H54 (cell line): ENCODE results near the gene SLC2A13.

Experiments
- DNase-seq: peaks from one replicate; pipeline ENCODE4 v3.0.0; 2011; ENCODE audit warnings: low spot score, mixed read lengths; ENCODE audit not compliant: insufficient read length
- FAIRE-seq: peaks from 3 replicates; lab custom pipeline; 2011; peaks lifted over from hg19 to GRCh38; lab: Jason Lieb, UNC
- POLR2A ChIP-seq: IDR thresholded peaks from 2 replicates; pipeline ENCODE4 v1.6.1; 2011; ENCODE audit warnings: low read depth, mild to moderate bottlenecking, low read length

SLC2A13 gene

DNA sequence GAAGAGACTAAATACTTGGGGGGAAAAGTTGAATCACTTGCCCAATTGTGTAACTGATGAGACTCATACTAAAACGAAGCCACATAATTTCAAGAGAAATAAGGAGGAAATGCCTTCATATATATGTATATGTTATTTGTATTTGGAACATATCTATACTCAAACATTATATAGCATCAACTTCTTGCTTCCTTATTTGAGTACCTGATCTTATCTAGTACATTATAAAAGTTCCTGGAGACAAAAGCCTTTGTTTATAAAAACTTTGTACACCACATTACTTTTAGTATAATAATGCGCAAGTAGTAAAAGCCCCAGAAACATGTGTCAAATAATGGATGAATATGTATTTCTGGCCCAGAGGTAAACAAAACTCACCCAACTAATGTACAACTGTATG, 92.0 kb downstream of the SLC2A13 start:
- no peak for FAIRE-seq
- no peak for TF ChIP-seq POLR2A
- DNase-seq = no peak

DNA sequence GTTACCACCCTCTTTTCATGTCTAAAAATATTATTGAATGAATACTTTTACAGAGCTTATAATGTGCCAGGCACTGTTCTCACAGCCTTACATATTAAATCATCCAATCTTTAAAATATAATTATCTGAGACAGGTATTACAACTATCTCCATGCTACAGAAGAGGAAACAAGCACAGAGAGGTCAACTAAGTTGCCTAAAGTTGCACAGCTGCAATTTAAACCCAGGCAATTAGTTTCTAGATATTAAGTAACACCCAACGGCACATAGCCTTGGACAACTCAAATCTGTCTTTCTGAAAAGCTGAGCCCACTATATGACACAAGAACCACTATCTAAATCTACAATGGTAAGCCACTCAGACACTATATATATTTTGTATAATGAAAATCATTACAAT, 92.6 kb downstream of the SLC2A13 start:
- no peak for FAIRE-seq
- TF ChIP-seq POLR2A = no peak
- no peak for DNase-seq

DNA sequence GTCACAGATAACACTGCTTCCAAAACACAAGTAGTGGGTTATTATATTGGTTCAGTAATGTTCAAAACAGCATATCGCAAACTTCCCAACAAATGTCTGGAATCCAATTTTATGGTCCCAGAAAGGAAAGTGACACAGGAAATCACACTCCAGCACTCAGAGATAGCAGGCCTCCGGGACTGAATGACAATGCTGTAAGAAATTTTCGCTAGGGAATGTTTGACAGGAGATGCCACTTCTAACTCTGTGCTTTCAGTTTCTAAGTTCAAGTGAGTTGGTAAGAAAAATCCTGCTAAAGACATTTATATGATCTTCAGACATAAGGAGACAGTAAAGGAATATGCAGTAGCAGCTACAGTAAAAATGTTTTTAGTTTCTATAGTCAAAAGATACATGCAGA, 93.2 kb downstream of the SLC2A13 start:
- DNase-seq = no peak
- TF ChIP-seq POLR2A = no peak
- FAIRE-seq = no peak

DNA sequence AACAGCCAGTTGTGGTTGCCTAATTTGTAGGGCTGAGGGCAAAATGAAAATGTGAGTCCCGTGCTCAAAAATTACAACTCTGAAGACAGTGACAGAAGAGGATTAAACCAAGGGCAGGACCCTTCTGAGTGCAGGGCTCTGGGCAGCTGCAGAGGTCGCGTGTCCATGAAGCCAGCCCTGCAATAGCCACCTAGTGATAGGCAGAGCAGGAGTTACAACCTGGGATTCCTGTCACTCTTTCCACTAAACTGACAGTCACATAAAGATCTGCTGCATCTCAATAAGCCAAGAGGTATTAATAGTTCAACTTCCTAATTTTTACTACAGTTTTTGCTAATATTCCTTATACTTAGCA, 94.1 kb downstream of the SLC2A13 start:
- FAIRE-seq (no peak), DNase-seq (no peak)
- TF ChIP-seq POLR2A = no peak

DNA sequence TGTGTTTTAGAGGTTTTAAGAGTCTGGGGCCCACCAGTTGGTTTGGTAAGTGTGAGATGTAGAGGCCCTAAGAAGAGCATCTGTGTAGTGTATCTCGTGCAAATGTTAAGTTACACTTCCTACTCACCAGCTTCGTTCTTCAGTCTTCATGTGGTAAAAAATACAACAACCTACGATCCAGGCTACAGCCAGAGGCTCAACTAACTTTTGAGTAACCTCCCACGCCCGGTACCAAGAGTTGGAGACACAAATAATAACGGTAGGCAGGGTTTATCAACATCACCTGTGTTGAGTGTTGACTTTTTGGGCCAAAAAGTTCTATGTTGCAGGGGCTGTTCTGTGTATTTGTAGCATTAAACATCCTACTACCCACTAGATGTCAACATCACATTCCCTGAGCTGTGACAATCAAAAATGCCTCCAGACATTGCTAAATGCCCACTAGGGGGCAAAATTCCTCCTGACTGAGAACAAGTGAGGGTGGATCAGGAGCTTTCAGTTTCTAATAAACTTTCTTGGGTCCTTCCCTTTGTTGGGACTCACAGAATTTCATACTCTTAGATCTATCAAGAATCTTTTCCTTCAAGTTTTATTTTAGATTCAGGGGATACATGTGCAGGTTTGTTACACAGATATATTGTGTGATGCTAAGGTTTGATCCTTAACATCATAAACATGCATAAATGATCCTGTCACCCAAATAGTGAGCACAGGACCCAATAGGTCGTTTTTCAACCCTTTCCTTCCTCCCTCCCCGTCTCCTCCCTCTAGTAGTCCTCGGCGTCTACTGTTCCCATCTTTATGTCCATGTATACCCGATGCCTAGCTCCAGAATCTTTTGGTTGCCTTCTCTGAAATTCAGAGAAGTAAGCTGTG, 94.7 kb downstream of the SLC2A13 start:
- DNase-seq (peak; percentile 23), FAIRE-seq (peak; percentile 90)

DNA sequence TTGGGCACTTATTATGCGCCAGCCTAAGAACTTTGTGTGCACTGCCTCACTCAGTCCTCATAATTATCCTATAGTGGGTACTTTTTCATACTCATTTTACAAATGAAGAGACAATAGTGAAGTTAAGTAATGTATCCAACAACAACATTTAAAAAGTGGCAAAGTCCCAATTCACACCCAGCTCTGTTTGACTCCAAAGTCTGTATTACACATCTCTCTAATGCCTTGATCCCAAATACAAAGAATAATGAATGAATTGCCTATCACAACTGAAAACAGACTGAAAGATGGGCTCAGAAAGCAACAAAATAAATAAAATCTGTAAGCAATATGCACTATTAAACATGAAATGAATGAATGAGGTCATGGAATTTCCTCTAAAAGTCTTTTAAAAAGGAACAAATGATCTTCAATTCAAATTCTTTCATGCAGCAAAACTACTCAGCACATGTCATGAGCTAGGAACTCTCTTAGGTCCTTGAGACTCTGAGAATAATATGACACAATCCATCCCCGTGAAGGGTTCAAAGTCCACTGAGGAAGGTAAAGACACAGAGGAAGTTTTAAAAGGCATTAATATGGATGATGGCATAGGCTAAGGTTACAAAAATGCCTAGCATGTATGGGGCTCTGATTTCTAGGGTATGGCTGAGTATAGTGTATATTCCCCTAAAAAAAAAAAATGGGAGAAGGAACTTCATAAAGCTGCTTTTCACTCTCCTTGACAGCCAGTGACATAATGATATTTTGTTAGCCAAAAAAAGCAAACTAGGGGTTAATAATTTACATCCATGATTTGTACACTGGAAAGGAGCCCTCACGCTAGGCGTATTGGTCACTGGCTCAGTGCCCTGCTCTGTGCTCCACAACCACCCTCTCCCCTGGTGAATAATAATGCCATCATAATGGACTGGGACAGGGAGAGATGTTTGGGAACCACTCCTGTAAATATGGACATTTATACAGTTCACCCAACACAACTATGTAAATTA, 103.4 kb downstream of the SLC2A13 start:
- DNase-seq = no peak
- TF ChIP-seq POLR2A = no peak
- FAIRE-seq = no peak

More for the DNA sequence above, 94.7 kb downstream of the SLC2A13 start:
- no peak for TF ChIP-seq POLR2A

DNA sequence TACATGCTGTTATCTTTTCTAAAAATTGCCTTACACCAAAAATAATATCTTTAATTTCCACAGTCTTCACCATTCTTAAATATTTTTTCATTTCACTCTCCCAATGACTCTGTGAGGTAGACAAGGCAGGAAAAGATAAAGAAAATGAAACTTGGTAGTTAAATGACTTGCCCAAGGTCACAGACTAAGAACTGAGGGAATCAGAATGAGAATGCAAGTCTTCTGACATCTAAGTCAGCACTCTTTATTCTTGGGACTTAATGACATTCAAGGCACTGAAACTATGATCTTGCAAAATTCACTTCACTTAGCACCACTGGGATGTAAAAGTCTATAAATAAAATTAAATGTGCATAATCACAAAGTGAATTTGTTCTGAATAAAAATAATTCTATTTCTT, 104.5 kb downstream of the SLC2A13 start:
- DNase-seq = no peak
- TF ChIP-seq POLR2A = no peak
- FAIRE-seq = no peak

DNA sequence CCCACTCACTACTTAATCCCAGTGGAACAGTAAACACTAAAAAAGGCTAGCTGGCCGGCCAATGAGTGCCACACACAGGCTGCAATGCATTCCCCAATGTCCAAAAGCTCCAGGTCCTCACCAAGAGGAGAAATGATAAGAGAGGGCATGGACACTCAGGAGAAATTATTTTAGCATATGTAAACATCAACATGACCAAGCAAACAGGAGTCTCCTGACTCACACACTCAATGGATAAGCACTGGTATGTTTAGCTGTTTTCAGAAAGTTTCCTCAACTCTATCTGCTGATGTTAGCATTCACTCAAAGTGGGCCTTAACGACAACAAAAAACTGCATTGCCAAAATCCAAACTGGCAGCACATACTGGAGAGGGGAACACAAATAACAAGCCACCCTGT, 105.0 kb downstream of the SLC2A13 start:
- DNase-seq (no peak), FAIRE-seq (no peak)
- TF ChIP-seq POLR2A = no peak

DNA sequence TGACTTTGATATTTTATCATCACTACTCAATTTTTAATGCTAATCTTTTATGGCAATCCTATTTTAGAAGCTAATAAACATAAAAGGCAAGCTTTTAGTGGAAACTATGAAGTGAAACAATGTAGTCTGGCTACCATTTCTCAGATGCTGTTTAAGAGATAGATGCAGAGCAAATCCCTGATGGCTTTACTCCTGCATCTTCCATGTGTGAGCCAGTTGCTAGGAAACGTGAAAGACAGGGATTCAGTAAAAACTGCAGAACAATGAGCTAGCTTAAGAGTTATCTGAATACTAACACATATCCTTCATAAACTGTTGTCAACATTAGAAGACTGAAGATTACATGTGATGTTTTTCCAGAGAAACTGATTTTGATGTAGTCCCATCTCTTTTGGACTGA, 112.6 kb downstream of the SLC2A13 start:
- DNase-seq (no peak), FAIRE-seq (no peak)
- TF ChIP-seq POLR2A = no peak

DNA sequence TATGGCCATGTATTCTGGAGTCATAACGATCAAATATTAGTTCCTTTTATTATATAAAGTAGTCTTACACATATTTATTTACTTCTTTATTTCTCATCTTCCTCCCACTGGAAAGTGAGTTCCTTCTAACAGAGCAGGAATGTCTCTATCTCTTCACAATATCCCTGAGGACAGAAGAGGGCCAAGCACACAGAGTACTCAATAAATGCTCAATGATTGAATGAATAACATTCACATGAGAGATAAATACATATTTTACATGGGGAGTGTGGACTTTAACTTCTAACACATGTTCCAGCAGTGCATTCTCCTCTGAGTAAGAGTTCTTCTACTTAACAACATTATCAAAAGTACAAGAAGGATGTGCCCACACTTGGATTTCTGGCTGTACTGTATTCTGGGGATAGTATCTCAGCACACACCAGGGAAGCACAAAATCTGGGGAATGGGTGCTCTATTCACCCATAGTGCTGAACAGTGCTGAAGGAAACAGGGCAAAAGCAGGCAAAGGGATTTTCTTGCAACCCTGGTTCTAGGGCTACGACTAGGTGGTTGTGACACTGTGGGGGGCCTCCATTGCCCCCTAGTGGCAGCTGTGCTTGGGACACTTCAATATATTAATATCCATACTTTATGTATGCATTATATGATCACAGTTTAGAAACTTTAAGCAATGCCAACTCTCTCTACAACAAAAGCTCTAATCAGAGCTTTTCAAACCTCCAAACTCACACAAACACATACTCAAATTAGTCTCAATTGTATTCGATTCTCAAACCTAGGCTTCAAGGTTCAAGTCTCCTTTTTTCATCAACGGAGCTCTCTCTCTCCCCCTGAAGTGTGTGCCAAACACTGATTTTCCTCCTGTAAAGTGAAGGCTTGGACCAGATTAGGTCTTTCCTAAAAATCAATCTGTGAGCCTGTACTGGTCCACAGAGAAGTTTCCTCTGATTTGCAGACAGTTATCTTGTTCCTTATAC, 115.5 kb downstream of the SLC2A13 start:
- DNase-seq (peak; percentile 16), FAIRE-seq (peak; percentile 81)
- TF ChIP-seq POLR2A = no peak

DNA sequence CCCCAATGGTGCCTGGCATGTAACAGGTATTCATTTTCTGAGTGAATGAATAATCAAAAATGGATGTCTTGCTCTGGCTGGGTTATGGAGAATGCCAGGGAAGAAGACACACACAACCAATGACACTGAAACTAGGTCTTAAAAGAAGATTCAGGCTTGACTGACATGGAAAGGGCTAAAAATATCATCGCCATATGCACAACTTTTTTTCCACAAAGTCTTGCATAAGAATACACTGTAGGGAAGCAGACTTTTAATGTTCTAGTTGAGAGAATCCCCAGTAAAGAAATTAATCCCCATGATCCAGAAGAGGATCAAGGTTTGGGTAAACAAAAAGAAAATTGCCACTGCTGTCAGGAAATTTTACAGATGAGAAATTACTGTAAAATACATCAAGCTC, 116.4 kb downstream of the SLC2A13 start:
- DNase-seq = no peak
- no peak for TF ChIP-seq POLR2A
- FAIRE-seq = no peak

DNA sequence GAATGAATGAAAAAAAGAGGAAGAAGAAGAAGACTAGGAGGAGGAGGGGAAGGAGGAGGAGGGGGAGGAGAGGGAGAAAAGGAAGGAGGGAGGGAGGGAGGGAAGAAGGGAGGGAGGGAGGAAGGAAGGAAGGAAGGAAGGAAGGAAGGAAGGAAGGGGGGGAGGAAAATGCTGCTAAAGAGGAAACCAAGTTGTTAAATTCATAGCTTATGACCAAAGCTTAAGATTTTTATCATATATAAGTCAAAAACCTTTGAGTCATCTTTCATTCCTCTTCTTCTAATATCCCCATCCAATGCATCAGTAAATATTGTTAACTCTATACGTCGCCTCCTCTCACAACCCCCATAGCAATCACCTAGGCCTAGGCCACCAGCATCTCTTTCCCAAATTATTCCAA, 117.3 kb downstream of the SLC2A13 start:
- FAIRE-seq (no peak), DNase-seq (no peak)
- TF ChIP-seq POLR2A = no peak

DNA sequence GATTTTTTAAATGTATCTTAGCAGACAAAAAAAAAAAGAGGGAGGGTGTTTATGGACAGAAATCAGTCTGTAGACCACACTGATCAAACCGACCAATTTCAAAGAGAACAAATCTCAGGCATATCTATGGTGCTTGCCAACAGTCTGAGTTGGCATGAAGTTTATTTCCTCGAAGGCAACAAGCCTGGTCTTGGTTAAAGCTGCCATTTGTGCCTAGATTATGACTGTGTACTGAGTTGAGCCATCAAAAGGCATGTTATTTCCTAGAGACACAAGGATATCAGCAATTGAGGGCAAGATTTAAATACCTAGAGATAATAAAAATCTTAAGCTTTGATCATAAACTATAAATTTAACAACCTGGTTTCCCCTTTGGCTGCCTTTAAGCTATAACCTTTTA, 119.2 kb downstream of the SLC2A13 start:
- TF ChIP-seq POLR2A = no peak
- DNase-seq (no peak), FAIRE-seq (no peak)

DNA sequence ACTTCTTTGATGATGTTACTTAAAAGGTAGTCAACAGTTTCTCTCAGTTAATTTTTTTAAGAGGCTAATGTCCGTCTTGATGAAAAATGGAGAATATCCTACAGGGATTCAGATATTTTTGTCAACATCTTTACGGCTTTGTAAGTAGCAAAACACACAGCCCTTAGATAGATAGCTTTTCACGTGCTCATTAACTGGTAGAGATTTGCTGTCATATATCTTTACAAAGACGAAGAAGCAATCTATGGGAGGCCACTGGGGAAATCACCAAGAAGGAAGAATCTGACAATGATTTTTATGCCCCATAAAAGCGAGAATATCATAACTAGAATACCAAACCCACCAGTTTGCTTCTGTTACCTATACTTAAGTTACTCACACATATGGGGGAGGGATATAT, 121.2 kb downstream of the SLC2A13 start:
- DNase-seq = no peak
- no peak for FAIRE-seq
- no peak for TF ChIP-seq POLR2A
